Globus pallidus (tissue), 1 donor: ENCODE measurements around the gene TMEM131.
"Not testable (repeated sequence)": the region's sequence is repeated elsewhere in the genome, so short reads cannot be mapped to it uniquely, and the experiment has no call there.

Experiments
- DNase-seq: peaks from one replicate; pipeline ENCODE4 v3.0.0-alpha.2; 2015; ENCODE audit warnings: low spot score

Gene TMEM131

GRCh38 chr2:97911206-97911921 is 84.4 kb downstream of the TMEM131 start:
- no peak for DNase-seq

DNA sequence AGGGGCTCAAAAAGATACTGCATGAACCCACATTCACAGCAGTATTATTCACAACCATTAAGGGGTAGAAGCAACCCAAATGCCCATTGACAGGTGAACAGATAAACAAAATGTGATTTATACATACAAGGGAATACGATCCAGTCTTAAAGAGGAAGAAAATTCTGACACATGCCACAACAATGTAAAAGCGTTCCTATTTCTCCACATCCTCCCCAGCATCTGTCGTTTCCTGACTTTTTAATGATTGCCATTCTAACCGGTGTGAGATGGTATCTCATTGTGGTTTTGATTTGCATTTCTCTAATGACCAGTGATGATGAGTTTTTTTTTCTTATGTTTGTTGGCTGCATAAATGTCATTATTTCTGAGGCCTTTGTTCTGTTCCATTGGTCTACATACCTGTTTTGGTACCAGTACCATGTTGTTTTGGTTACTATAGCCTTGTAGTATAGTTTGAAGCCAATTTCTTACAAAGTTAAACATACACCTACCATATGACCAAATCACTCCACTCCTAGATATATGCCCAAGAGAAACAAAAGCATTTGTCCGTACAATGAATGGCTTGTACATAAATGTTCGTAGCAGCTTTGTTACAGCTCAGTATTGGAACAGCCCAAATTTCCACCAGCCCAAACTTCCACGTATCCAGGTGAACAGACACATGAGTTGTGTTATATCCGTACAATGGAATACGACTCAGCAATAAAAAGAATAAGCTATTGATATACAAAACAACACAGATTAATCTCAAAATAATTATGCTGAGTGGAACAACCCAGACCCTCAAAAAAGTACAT is 85.1 kb downstream of the TMEM131 start:
- no peak for DNase-seq

- no peak for DNase-seq
Measured at GRCh38 chr2:97908208-97908676, 87.5 kb downstream of the TMEM131 start.

DNA sequence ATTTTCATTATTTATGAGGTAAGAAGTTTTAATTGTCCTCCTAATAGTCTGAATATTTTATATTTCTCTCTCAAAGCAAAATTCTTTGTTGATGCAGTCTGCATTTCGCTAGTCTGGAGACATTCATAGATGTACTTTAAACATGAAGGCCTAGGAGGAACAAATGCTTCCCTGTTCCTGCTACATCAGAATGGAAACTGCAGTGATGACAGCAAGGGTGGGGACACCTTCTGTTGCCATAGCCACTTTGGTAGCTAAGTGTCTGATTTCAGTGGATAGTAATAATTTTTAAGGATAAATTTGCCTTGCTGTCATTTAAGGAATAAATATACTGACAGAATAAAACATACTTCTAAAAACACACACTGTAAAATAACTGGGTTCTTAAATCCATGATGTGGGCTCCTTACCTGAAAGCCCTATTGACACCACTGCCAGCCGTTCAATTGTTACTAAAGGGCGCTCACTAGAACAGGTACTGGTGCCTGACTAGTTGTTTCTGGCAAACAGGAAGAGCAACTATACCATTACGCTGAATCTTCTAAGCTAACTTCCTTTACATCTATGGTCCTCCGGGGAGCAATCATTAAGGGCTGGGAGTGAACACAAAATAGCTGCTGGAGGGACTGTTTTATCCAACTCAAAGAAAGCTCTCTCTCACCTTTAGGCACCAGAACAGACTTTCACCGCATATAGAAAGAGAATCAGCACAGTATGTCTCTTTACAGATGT is 88.2 kb downstream of the TMEM131 start:
- DNase-seq: no peak

- DNase-seq: no peak
Measured at GRCh38 chr2:97906307-97906706, 89.4 kb downstream of the TMEM131 start.

DNA sequence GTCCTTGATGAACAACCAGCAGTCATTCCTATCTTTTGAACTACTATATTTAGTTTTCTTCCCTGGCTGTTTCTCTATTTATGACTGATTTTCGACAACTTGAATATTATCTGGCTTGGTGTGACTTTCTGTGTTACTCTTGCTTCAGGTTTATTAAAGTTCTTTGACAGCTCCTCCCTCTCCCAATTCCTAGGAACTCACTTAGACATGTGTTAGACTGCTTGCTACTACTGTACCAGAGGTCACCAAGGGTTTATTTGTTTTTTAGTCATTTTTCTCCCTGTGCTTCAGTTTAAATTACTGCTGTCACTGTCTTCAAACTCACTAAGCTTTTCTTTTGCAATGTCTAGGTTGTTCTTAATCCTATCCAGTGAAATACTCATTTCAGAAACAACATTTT is 90.5 kb downstream of the TMEM131 start:
- no peak for DNase-seq

DNA sequence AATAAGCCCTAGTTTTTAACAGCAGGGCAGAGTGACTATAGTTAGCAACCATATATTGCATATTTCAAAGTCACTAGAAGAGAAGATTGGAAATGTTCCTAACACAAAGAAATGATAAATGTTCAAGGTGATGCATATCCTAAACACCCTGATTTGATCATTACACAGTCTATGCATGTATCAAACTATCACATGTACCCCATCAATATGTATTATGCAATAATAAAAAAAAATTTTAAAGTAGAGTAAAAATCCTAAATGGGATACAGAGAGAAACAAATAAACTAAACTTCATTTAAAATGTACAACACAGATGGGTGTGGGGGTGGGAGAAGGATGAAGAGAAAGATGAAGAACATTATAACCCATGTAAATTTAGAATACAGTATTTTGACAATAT is 93.9 kb downstream of the TMEM131 start:
- no peak for DNase-seq

DNA sequence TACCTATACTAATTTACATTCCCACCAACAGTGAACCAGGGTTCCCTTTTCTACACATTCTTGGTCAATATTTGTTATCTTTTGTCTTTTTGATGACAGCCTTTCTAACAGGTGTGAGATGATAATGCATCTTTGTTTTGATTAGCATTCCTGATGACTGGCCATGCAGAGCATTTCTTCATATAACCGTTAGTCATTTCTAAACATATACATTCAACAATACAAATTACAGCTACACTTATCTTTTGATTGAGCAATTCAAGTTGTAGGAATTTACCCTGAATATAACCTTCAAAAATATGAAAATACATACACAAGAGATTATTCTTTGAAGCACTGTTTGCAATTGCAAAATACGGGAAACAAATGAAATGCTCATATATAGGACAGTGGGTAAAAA is 94.9 kb downstream of the TMEM131 start:
- no peak for DNase-seq

DNA sequence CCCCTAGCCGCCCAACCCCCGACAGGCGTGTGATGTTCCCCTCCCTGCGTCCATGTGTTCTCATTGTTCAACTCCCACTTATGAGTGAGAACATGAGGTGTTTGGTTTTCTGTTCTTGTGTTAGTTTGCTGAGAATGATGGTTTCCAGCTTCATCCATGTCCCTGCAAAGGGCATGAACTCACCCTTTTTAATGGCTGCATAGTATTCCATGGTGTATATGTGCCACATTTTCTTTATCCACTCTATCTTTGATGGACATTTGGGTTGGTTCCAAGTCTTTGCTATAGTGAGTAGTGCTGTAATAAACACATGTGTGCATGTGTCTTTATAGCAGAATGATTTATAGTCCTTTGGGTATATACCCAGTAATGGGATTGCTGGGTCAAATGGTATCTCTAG is 102.7 kb downstream of the TMEM131 start:
- not testable (repeated sequence) for DNase-seq

DNA sequence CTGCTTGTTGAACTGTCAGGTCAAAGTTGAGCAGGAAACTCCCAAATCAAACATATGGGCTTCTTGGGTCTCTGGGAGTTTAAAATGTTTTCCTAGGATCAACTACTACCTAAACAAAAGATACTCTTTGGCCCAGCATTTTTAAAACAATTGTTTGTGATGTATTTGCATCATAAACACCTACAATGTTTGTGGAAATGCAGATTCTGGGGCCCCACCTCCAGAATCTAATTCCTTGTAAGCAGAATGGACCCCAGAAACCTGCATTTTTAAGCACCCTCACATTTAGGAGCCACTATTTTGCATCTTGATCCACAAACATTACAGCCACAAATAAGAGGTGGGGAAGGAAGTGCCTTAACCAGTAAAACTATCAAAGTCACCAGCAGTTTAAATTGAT is 104.1 kb downstream of the TMEM131 start:
- DNase-seq: no peak

DNA sequence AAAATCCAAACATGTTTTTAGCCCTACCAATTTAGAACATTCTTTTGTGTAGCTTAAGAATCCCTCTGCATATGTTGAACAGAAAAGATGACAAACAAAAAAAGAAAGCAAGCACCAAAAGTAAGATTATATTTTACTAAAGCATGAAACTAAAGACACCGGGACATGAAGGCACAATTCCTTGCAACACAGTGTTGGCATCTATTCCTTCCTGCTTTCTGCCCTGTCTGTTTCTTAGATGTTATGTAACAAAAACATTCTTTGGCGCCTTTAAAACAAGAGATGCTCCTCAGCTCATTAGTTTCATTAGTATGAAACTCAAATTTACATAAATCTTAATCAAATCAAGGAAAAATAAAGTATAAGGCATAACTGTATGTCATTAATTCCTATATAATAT is 106.6 kb downstream of the TMEM131 start:
- no peak for DNase-seq

- DNase-seq: no peak
Measured at GRCh38 chr2:97885841-97886240, 109.9 kb downstream of the TMEM131 start.

DNA sequence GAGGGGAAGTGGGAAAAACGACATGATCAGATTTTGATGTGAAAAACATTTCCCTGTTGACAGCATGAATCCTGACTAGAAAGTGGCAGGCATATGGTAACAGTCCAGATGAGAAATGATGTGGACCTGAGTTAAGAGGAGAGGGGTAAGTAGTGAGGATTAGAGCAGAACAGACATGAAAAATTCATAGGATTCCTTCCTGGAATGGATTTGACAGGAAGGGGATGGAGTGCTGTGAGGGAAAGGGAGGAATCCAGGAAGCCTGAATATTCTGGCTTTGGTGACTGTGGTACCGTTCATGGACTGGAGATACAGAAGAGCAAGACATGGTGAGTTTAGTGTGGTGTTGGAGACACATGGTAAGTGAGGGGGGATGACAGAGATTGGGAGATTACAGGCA is 115.4 kb downstream of the TMEM131 start:
- DNase-seq: no peak

GRCh38 chr2:97878865-97879264 is 116.9 kb downstream of the TMEM131 start:
- no peak for DNase-seq

- DNase-seq: not testable (repeated sequence)
Measured at GRCh38 chr2:97878317-97878716, 117.4 kb downstream of the TMEM131 start.

DNA sequence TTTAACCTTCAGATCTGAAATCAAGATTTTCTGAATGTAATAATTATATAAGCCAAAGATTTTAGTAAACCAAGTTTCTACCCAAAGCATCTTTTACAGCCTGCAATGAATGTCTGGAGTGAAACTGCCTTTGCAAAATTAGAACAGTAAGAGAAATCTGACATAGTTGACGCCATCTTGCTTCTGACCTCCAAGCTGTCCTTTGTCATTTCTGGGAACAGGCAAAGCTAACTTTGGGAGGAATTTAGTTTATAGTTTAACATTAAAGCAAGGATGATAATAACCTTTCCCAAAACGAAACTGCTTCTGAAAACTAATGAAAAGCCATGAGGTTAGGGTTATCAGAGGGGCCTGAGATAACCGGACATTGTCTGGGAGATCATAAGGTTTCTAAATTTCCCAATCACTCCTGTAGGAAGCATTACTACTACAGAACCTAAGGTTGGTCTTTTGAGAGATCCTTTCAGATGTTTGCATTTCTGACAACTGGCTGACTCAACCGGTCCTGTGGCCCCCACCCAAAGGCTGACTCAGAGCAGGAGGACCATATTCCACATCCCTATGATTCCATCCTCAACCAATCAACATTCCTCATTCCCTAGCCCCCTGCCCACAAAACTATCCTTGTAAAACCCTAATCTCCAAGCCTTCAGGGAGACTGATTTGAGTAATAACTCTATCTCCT is 124.5 kb downstream of the TMEM131 start:
- no peak for DNase-seq

GRCh38 chr2:97870396-97870843 is 125.3 kb downstream of the TMEM131 start:
- peak; percentile 4 for DNase-seq

DNA sequence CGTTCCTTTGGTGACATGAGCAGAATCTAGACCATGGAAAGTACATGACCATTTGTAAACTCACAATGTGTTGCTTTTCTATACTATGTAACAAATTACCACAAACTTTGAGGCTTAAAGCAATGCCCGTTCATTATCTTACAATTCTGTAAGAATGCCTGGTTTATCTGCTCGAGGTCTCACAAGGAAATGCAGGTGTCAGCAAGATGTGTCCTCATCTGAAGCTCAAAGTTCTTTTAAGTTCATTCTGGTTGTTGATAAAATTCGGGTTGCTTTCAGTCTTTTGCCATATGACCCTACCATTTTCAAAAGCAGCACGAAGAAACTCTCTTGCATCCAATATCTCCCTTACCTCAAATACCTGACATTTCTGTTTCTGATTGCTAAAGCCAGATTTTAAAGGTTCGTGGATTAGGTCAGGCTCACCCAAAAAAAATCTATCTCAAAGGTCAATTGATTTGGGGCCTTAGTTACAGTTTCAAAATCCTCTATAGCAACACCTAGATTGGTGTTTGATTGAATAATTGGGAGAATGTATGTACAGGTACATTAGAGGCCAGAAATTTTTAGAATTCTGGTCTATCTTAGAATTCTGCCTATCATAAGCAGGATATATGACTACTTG is 125.9 kb downstream of the TMEM131 start:
- no peak for DNase-seq

DNA sequence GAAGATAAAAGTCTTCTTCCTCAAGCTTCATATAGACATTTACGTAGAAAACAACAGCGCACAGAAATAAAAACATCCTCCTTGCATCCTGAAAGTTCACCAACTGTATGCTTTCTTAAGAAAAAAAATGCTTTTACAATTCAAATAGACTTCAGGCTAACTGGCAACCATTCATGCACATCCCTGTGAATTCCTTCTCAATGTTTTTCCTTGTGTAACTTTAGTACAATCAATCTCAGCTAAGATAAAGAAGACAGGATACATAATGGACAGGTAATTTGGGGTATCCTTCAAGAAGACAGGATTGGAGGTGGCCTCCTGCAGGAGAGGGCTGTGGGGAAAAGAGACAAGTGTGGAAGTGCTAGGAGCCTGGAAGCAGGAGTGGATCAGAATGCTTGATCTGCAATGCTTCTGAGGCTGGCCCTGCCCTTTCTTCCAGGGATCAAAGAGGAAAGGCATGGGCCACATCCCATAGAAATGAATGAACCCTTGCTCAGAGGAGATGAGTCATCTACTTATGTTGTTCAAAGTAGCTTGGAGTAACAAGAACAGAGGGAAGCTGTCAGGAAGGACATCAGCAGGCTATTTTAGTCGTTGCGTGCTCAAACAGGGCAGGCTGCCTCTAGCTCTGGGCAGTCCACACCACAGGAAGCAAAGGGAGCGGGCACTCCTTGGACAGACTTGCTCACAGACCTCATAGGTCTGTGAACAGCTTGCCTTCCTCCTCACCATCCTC is 126.6 kb downstream of the TMEM131 start:
- no peak for DNase-seq

DNA sequence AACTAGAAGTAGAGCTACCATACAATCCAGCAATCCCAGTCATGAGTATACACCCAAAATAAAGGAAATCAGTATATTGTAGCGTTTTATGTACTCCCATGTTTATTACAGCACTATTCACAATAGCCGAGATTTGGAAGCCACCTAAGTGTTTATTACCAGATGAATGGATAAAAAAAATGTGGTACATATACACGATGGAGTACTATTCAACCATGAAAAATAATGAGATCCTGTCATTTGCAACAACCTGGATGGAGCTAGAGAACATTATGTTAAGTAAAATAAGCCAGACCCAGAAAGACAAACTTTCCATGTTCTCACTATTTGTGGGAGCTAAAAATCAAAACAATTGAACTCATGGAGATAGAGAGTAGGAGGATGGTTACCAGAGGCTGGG is 131.9 kb downstream of the TMEM131 start:
- DNase-seq: no peak

DNA sequence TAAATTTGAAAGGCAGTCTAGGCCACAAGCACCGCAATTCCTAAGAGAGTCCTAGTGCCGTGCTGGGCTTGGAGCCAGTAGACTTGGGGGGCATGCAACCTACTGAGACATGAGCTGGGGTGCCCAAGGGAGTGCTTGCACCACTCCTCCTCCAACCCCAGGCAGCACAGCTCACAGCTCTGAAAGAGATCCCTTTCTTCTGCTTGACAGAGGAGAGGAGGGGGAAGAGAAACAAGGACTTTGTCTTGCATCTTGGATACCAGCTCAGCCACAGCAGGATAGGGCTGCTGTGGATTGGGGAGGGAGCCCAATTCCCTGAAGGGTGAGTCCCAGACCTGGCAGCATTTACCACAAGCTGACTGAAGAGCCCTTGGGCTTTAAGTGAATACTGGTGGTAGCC is 134.6 kb downstream of the TMEM131 start:
- DNase-seq: no peak
